Amniotic stem cell (primary cell): ENCODE measurements around the gene PMM2.

ENCODE experiments used
- DNase-seq: peaks from one replicate; lab custom pipeline; 2025; lab: John Stamatoyannopoulos, UW

Gene PMM2

GRCh38 chr16:8851761-8852403 is 54.2 kb downstream of the PMM2 start:
- DNase-seq: no peak

GRCh38 chr16:8852534-8852933 is 54.9 kb downstream of the PMM2 start:
- DNase-seq: no peak

- DNase-seq: no peak
Observed at GRCh38 chr16:8853150-8853549, 55.5 kb downstream of the PMM2 start.

- no peak for DNase-seq
Observed at GRCh38 chr16:8853611-8854010, 56.0 kb downstream of the PMM2 start.

GRCh38 chr16:8854298-8854948 is 56.8 kb downstream of the PMM2 start:
- DNase-seq: no peak

- DNase-seq: no peak
Observed at GRCh38 chr16:8855051-8855786, 57.6 kb downstream of the PMM2 start.

GRCh38 chr16:8855972-8856371 is 58.3 kb downstream of the PMM2 start:
- DNase-seq: no peak

- no peak for DNase-seq
Observed at GRCh38 chr16:8858994-8859912, 61.6 kb downstream of the PMM2 start.

- DNase-seq: no peak
Observed at GRCh38 chr16:8859913-8860881, 62.6 kb downstream of the PMM2 start.

GRCh38 chr16:8861563-8862308 is 64.1 kb downstream of the PMM2 start:
- DNase-seq: no peak

- DNase-seq: no peak
Observed at GRCh38 chr16:8862309-8863130, 64.9 kb downstream of the PMM2 start.

- DNase-seq: no peak
Observed at GRCh38 chr16:8863594-8864424, 66.2 kb downstream of the PMM2 start.

GRCh38 chr16:8864480-8865110 is 67.0 kb downstream of the PMM2 start:
- no peak for DNase-seq

- no peak for DNase-seq
Observed at GRCh38 chr16:8865145-8865882, 67.7 kb downstream of the PMM2 start.

GRCh38 chr16:8866118-8866883 is 68.7 kb downstream of the PMM2 start:
- no peak for DNase-seq

GRCh38 chr16:8866884-8867215 is 69.2 kb downstream of the PMM2 start:
- DNase-seq: no peak
